Measurements from ENCODE around the gene TMEM72. TPM values are rescaled to one million over a fixed set of nuclear protein-coding genes. Genes with fewer than 3 reads are reported as not detected.

The TMEM72 gene
- total RNA-seq, 1 donor from 2014 or later = not detected

DNA sequence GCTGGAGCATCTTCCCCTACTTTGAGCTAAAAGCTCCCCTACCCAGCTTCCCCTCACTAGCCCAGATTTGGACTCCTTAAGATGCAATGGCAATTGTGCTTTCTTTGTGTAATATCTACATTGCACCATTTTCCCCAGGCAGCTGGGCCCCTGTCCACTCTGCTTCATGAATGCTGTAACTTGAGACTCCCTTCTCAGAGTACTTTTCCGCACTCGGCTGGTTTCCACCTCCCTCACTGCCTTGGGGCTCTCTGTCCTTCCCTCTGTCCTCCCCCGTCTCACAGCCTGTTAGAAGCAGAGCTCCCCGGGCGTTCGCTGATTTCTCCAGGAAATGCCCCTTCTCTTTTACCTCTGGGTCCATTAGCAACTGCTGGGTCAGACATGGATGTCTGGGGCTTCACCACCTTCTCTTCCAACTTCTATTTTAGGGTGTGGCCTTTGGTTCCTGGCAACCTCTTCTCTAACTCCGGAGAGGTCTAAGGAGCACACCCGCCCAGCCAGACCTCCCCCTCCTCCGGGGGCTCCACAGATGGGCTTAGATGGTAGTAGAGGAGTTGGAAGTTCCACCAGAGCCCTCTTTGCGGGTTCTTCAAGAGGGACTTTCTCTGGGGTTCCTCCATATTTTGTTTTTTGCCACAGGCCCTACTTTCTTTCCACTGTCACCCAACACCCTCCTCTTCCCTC is 2.9 kb upstream of the TMEM72 start:
- FAIRE-seq (no peak), DNase-seq (ENCODE audit: low read depth) (peak; percentile 16)
- Histone ChIP-seq H3K4me2 (ENCODE audit: low read length) (no peak overlapping the region), H3K9ac (ENCODE audit: low read length) (no peak overlapping the region), H3K27ac (ENCODE audit: low read depth, low read length) (no peak overlapping the region), H3K4me3 (ENCODE audit: insufficient read depth, low read depth, low read length) (no peak overlapping the region), H3K4me1 (ENCODE audit: insufficient read depth, low read length) (no peaks in the 10 kb centered on the region), H2AFZ (ENCODE audit: low read depth, low read length) (no peak overlapping the region), H3K79me2 (ENCODE audit: insufficient read depth, low read length) (no peaks in the 10 kb centered on the region), H3K36me3 (ENCODE audit: insufficient read depth, low read length) (no peaks in the 10 kb centered on the region), H3K9me3 (ENCODE audit: insufficient read depth, low read depth, low read length) (no peaks in the 10 kb centered on the region), H4K20me1 (ENCODE audit: insufficient read depth, low read length) (no peaks in the 10 kb centered on the region), H3K27me3 (ENCODE audit: insufficient read depth, low read length) (peaks cover 15% of the 10 kb centered on the region)
- no peaks in the 10 kb centered on the region for H3K9me3 Mint-ChIP-seq (ENCODE audit: unreplicated experiment)
- no peak overlapping the region for H3K27ac Mint-ChIP-seq (ENCODE audit: unreplicated experiment)
- peaks cover 16% of the 10 kb centered on the region for H3K27me3 Mint-ChIP-seq (ENCODE audit: low read depth, unreplicated experiment)
- no peak for TF ChIP-seq CTCF (IDR thresholded peaks at IDR 0.05; ENCODE audit: insufficient read depth, low read depth, low read length)
- TF ChIP-seq EZH2 (IDR thresholded peaks at IDR 0.05; ENCODE audit: insufficient read depth, low read length) = no peak
- H3K36me3 Mint-ChIP-seq (ENCODE audit: low read depth, unreplicated experiment) = no peaks in the 10 kb centered on the region
- peak overlapping the region; percentile 30 for H3K4me3 Mint-ChIP-seq (ENCODE audit: unreplicated experiment)
- H3K4me1 Mint-ChIP-seq (ENCODE audit: low read depth, unreplicated experiment) = peaks cover 8% of the 10 kb centered on the region

GRCh38 chr10:44908936-44909630 is 2.1 kb upstream of the TMEM72 start:
- Histone ChIP-seq H3K4me1 (ENCODE audit: insufficient read depth, low read length) (no peaks in the 10 kb centered on the region), H3K4me3 (ENCODE audit: insufficient read depth, low read depth, low read length) (no peak overlapping the region), H3K9ac (ENCODE audit: low read length) (no peak overlapping the region), H3K9me3 (ENCODE audit: insufficient read depth, low read depth, low read length) (no peaks in the 10 kb centered on the region), H4K20me1 (ENCODE audit: insufficient read depth, low read length) (no peaks in the 10 kb centered on the region), H3K27ac (ENCODE audit: low read depth, low read length) (no peak overlapping the region), H3K79me2 (ENCODE audit: insufficient read depth, low read length) (no peaks in the 10 kb centered on the region), H3K27me3 (ENCODE audit: insufficient read depth, low read length) (peaks cover 11% of the 10 kb centered on the region), H3K4me2 (ENCODE audit: low read length) (no peak overlapping the region), H2AFZ (ENCODE audit: low read depth, low read length) (no peak overlapping the region), H3K36me3 (ENCODE audit: insufficient read depth, low read length) (no peaks in the 10 kb centered on the region)
- H3K36me3 Mint-ChIP-seq (ENCODE audit: low read depth, unreplicated experiment) = no peaks in the 10 kb centered on the region
- H3K27me3 Mint-ChIP-seq (ENCODE audit: low read depth, unreplicated experiment) = peaks cover 20% of the 10 kb centered on the region
- H3K27ac Mint-ChIP-seq (ENCODE audit: unreplicated experiment) = no peak overlapping the region
- H3K9me3 Mint-ChIP-seq (ENCODE audit: unreplicated experiment) = no peaks in the 10 kb centered on the region
- H3K4me1 Mint-ChIP-seq (ENCODE audit: low read depth, unreplicated experiment) = peaks cover 8% of the 10 kb centered on the region
- TF ChIP-seq CTCF (IDR thresholded peaks at IDR 0.05; ENCODE audit: insufficient read depth, low read depth, low read length) (no peak), EZH2 (IDR thresholded peaks at IDR 0.05; ENCODE audit: insufficient read depth, low read length) (no peak)
- no peak overlapping the region for H3K4me3 Mint-ChIP-seq (ENCODE audit: unreplicated experiment)
- no peak for DNase-seq (ENCODE audit: low read depth)
- FAIRE-seq = no peak

DNA sequence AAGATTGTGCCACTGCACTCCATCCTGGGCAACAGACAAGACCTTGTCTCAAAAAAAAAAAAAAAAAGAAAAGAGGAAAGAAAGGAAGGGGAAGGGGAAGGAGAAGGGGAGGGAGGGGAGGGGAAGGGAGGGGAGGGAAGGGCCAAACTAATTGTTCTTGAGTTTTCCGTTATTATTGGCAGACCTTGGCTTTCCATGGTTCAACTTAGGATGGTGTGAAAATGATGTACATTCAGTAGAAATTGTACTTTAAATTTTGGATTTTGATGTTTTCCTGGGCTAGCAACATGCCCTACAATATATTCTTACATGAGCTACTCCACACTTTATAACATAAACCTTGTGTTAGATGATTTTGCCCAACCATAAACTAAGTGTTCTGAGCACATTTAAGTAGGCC is 1.2 kb upstream of the TMEM72 start:
- Histone ChIP-seq H3K4me1 (ENCODE audit: insufficient read depth, low read length) (no peaks in the 10 kb centered on the region), H3K9ac (ENCODE audit: low read length) (no peak overlapping the region), H4K20me1 (ENCODE audit: insufficient read depth, low read length) (no peaks in the 10 kb centered on the region), H3K27ac (ENCODE audit: low read depth, low read length) (no peak overlapping the region), H3K36me3 (ENCODE audit: insufficient read depth, low read length) (no peaks in the 10 kb centered on the region), H3K4me3 (ENCODE audit: insufficient read depth, low read depth, low read length) (no peak overlapping the region), H3K79me2 (ENCODE audit: insufficient read depth, low read length) (no peaks in the 10 kb centered on the region), H3K9me3 (ENCODE audit: insufficient read depth, low read depth, low read length) (no peaks in the 10 kb centered on the region), H2AFZ (ENCODE audit: low read depth, low read length) (no peak overlapping the region), H3K27me3 (ENCODE audit: insufficient read depth, low read length) (peaks cover 6% of the 10 kb centered on the region), H3K4me2 (ENCODE audit: low read length) (no peak overlapping the region)
- no peaks in the 10 kb centered on the region for H3K36me3 Mint-ChIP-seq (ENCODE audit: low read depth, unreplicated experiment)
- peaks cover 22% of the 10 kb centered on the region for H3K27me3 Mint-ChIP-seq (ENCODE audit: low read depth, unreplicated experiment)
- H3K27ac Mint-ChIP-seq (ENCODE audit: unreplicated experiment) = no peak overlapping the region
- H3K4me3 Mint-ChIP-seq (ENCODE audit: unreplicated experiment) = no peak overlapping the region
- peaks cover 8% of the 10 kb centered on the region for H3K4me1 Mint-ChIP-seq (ENCODE audit: low read depth, unreplicated experiment)
- no peak for DNase-seq (ENCODE audit: low read depth)
- no peak for FAIRE-seq
- TF ChIP-seq CTCF (IDR thresholded peaks at IDR 0.05; ENCODE audit: insufficient read depth, low read depth, low read length) (no peak), EZH2 (IDR thresholded peaks at IDR 0.05; ENCODE audit: insufficient read depth, low read length) (no peak)
- no peaks in the 10 kb centered on the region for H3K9me3 Mint-ChIP-seq (ENCODE audit: unreplicated experiment)
